Endothelial cell of umbilical vein (primary cell): ENCODE data around the gene TUT7. TPM values are rescaled to one million over a fixed set of nuclear protein-coding genes. Genes with fewer than 3 reads are reported as not detected.

Experiments used
- BruUV-seq: library from RNA; stranded (reverse); fragments of 400-500 nt; replicated peaks from 2 replicates; lab custom pipeline; 2021; lab: Mats Ljungman, UMichigan
- CTCF ChIA-PET: fragments of 300-600, 350-600 bp; sonication (Branson Sonifier 250); formaldehyde crosslinking; loops from one replicate; lab custom pipeline; 2021; ENCODE audit warnings: antibody characterized with exemption, inconsistent platforms; lab: Charles Lee
- POLR2A ChIA-PET: fragments of 300-600, 350-600 bp; sonication (Branson Sonifier 250); formaldehyde crosslinking; loops from one replicate; lab custom pipeline; 2021; ENCODE audit warnings: antibody characterized with exemption, inconsistent platforms; lab: Charles Lee
- DNase-seq: peaks from one replicate; pipeline ENCODE4 v3.0.0-alpha.2; 2011; ENCODE audit warnings: low read depth, low spot score
- FAIRE-seq: peaks from 2 replicates; lab custom pipeline; 2011; peaks lifted over from hg19 to GRCh38; lab: Jason Lieb, UNC
- H2AFZ ChIP-seq: 2 replicates; pipeline ENCODE4 v1.6.0; 2012; ENCODE audit warnings: low read depth, low read length, control low read depth, inconsistent platforms
- H3K27ac ChIP-seq: 2 replicates; pipeline ENCODE4 v1.5.1; 2011; ENCODE audit warnings: low read depth, mild to moderate bottlenecking, control low read depth, low read length, moderate library complexity; ENCODE audit not compliant: insufficient read depth
- H3K27me3 ChIP-seq, 2 experiments: 2 replicates each; pipeline versions ENCODE4 v1.6.0 to v1.6.1; 2011; ENCODE audit warnings: low read length in 2 of 2, mixed read lengths in 1 of 2; ENCODE audit not compliant: control insufficient read depth in 2 of 2, insufficient read depth in 2 of 2
- H3K36me3 ChIP-seq, 2 experiments: 2 replicates in 1 of 2; 3 replicates in 1 of 2; pipeline ENCODE4 v1.5.1; 2011; ENCODE audit warnings: low read length in 2 of 2, mild to moderate bottlenecking in 1 of 2, moderate library complexity in 1 of 2; ENCODE audit not compliant: control insufficient read depth in 2 of 2, insufficient read depth in 2 of 2; ENCODE audit errors: extremely low read depth in 1 of 2
- H3K4me1 ChIP-seq: 3 replicates; pipeline ENCODE4 v1.5.1; 2011; ENCODE audit warnings: mild to moderate bottlenecking, low read length; ENCODE audit not compliant: control insufficient read depth, insufficient read depth; ENCODE audit errors: extremely low read depth
- H3K4me2 ChIP-seq: 2 replicates; pipeline ENCODE4 v1.6.1; 2011; ENCODE audit warnings: low read length, control low read depth, mixed read lengths; ENCODE audit not compliant: insufficient read depth
- H3K4me3 ChIP-seq, 3 experiments: fragments of 200-600 bp in 1 of 3; sonication (generic), shearing (Covaris generic) in 1 of 3; replicated peaks in 1 of 3; 2 replicates each; pipeline ENCODE4 v1.5.1; 2011 to 2016; ENCODE audit warnings: control low read depth in 3 of 3, low read length in 3 of 3, mild to moderate bottlenecking in 2 of 3, inconsistent platforms in 1 of 3, low read depth in 1 of 3, moderate library complexity in 1 of 3; ENCODE audit not compliant: insufficient read depth in 1 of 3
- H3K79me2 ChIP-seq: 2 replicates; pipeline ENCODE4 v1.6.0; 2012; ENCODE audit warnings: low read length, inconsistent platforms; ENCODE audit not compliant: control insufficient read depth, insufficient read depth
- H3K9ac ChIP-seq: replicated peaks from 2 replicates; pipeline ENCODE3; 2011; ENCODE audit warnings: low read length, control low read depth; ENCODE audit not compliant: insufficient read depth; ENCODE audit errors: extremely low read depth
- H3K9me1 ChIP-seq: replicated peaks from 3 replicates; pipeline ENCODE4 v1.6.0; 2011; ENCODE audit warnings: mild to moderate bottlenecking, low read length; ENCODE audit not compliant: control insufficient read depth, insufficient read depth; ENCODE audit errors: extremely low read depth
- H3K9me3 ChIP-seq: replicated peaks from 2 replicates; pipeline ENCODE4 v1.5.1; 2012; ENCODE audit warnings: low read length, inconsistent platforms; ENCODE audit not compliant: control insufficient read depth, insufficient read depth
- H4K20me1 ChIP-seq: replicated peaks from 2 replicates; pipeline ENCODE3; 2011; ENCODE audit warnings: mild to moderate bottlenecking, low read length; ENCODE audit not compliant: control insufficient read depth, insufficient read depth; ENCODE audit errors: extremely low read depth
- EZH2 ChIP-seq: IDR thresholded peaks from 2 replicates; pipeline ENCODE4 v1.6.1; 2012; ENCODE audit warnings: borderline replicate concordance, low read depth, mild to moderate bottlenecking, moderate library complexity, low read length, inconsistent platforms; ENCODE audit not compliant: severe bottlenecking
- FOS ChIP-seq: IDR thresholded peaks from 2 replicates; pipeline ENCODE4 v1.6.1; 2011; ENCODE audit warnings: mild to moderate bottlenecking, low read length, moderate library complexity, borderline replicate concordance; ENCODE audit not compliant: insufficient read depth
- GATA2 ChIP-seq: IDR thresholded peaks from 2 replicates; pipeline ENCODE4 v1.7.0; 2011; ENCODE audit warnings: low read depth, mild to moderate bottlenecking, moderate library complexity, mixed read lengths, low read length; ENCODE audit not compliant: insufficient read length, insufficient read depth
- JUN ChIP-seq: IDR thresholded peaks from 2 replicates; pipeline ENCODE4 v1.6.1; 2011; ENCODE audit warnings: borderline replicate concordance, low read depth; ENCODE audit not compliant: insufficient read length, insufficient read depth
- MYC ChIP-seq: IDR thresholded peaks from one replicate; pipeline ENCODE4 v1.6.1; 2011; ENCODE audit warnings: mild to moderate bottlenecking, low read depth, low read length
- POLR2A ChIP-seq: IDR thresholded peaks from 2 replicates; pipeline ENCODE4 v1.6.1; 2012; ENCODE audit warnings: low read depth, mild to moderate bottlenecking, control low read depth, low read length
- POLR2AphosphoS5 ChIP-seq: IDR thresholded peaks from 2 replicates; pipeline ENCODE4 v1.6.1; 2012; ENCODE audit warnings: low read depth, mild to moderate bottlenecking, control low read depth, low read length, moderate library complexity; ENCODE audit not compliant: insufficient read depth
- dilution Hi-C: fragments of 300-500 bp; cut with MboI; formaldehyde crosslinking; loops from one replicate; pipeline ENCODE4 v1.15.0; 2019; ENCODE audit warnings: low sequenced_read_pairs; ENCODE audit not compliant: extremely low pct_ligation_motif_present
- intact Hi-C: fragments of 100-400 bp; cut with micrococcal nuclease; formaldehyde crosslinking; loops from one replicate; pipeline ENCODE4 v1.10.0; 2022
- polyA plus RNA-seq, 4 experiments: library from polyadenylated mRNA; depleted of rRNA in 3 of 4; stranded (reverse) in 3 of 4; unstranded in 1 of 4; fragments of >200 nt; gene quantifications; 2 replicates each; pipeline versions ENCODE4 v1.2.1 to v1.2.3, GENCODE V29; 2011 to 2012; ENCODE audit warnings: missing spikeins in 1 of 4
- total RNA-seq: library from RNA; stranded (reverse); gene quantifications from 2 replicates; pipeline ENCODE4 v1.2.3, GENCODE V29; 2021
- TF ChIP-seq, protein P1 (sequence below), 2 donors: IDR thresholded peaks; 1 replicate in 1 of 2; 2 replicates in 1 of 2; pipeline ENCODE4 v1.5.1; 2011; ENCODE audit warnings: low read length in 2 of 2, mild to moderate bottlenecking in 2 of 2, moderate library complexity in 2 of 2, control low read depth in 1 of 2, inconsistent platforms in 1 of 2, low read depth in 1 of 2; ENCODE audit not compliant: insufficient read depth in 1 of 2; ENCODE audit errors: extremely low read depth in 1 of 2
- TF ChIP-seq, protein P2 (sequence below): IDR thresholded peaks from 2 replicates; pipeline ENCODE4 v1.6.1; 2011; ENCODE audit not compliant: insufficient read depth, insufficient read length

TUT7 gene
- total and polyA plus RNA-seq, 2 donors (not counting 3 experiments of a cell fraction or from before 2014, with no cell fraction given), result 5.1 to 19.0 TPM

DNA sequence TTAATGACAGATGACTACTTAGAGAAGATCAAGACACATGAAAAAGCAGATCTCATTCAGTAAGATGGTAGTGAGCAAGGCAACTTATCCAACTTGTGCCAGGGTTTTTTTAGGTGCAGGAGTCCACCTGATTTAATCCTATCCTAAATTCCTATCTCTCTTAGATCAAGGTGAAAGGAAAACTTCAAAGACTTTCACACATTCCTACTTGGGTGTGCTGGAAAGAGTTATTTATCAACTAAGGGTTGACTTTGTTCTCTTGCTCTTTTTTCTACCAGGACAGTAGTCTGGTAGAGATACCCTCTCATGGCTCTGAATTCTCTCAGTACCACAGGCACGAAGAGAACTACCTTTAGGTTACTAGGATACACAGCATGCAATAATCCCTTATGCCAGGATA lies 18.2 kb downstream of the TUT7 start:
- no peak overlapping the region for H3K4me2 ChIP-seq
- no TSS peak for BruUV-seq
- TF ChIP-seq POLR2A (no peak), MYC (no peak), GATA2 (no peak), JUN (no peak), POLR2AphosphoS5 (no peak), FOS (no peak), EZH2 (no peak)
- TF ChIP-seq, protein P1, sequence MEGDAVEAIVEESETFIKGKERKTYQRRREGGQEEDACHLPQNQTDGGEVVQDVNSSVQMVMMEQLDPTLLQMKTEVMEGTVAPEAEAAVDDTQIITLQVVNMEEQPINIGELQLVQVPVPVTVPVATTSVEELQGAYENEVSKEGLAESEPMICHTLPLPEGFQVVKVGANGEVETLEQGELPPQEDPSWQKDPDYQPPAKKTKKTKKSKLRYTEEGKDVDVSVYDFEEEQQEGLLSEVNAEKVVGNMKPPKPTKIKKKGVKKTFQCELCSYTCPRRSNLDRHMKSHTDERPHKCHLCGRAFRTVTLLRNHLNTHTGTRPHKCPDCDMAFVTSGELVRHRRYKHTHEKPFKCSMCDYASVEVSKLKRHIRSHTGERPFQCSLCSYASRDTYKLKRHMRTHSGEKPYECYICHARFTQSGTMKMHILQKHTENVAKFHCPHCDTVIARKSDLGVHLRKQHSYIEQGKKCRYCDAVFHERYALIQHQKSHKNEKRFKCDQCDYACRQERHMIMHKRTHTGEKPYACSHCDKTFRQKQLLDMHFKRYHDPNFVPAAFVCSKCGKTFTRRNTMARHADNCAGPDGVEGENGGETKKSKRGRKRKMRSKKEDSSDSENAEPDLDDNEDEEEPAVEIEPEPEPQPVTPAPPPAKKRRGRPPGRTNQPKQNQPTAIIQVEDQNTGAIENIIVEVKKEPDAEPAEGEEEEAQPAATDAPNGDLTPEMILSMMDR (IDR thresholded peaks at IDR 0.05; ENCODE audit: extremely low read depth in 1 of 2, insufficient read depth in 1 of 2, low read depth in 1 of 2, low read length in 2 of 2), result no peak
- TF ChIP-seq, protein P2, sequence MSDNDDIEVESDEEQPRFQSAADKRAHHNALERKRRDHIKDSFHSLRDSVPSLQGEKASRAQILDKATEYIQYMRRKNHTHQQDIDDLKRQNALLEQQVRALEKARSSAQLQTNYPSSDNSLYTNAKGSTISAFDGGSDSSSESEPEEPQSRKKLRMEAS, result no peak
- H4K20me1 ChIP-seq, result no peaks in the 10 kb centered on the region
- no peak overlapping the region for H3K4me3 ChIP-seq
- ChIA-PET POLR2A (no interaction called here), CTCF (no interaction called here)
- H3K27ac ChIP-seq, result no peak overlapping the region
- dilution Hi-C loops, result no loop called here
- intact Hi-C loops, result no loop called here
- DNase-seq (no peak), FAIRE-seq (no peak)
- no peak overlapping the region for H3K9ac ChIP-seq
- no peak overlapping the region for H2AFZ ChIP-seq
- H3K4me1 ChIP-seq, result no peaks in the 10 kb centered on the region
- H3K36me3 ChIP-seq, result peaks cover 5 to 21% of the 10 kb centered on the region in 2 experiments
- H3K9me3 ChIP-seq, result no peaks in the 10 kb centered on the region
- H3K9me1 ChIP-seq, result no peaks in the 10 kb centered on the region
- H3K79me2 ChIP-seq, result no peaks in the 10 kb centered on the region
- no peaks in the 10 kb centered on the region for H3K27me3 ChIP-seq
